H9 (cell line): Measurements from ENCODE around the gene FBXO42. TPM values are rescaled to one million over a fixed set of nuclear protein-coding genes. Genes with fewer than 3 reads are reported as not detected.

Source experiments
- DNase-seq: peaks from one replicate; pipeline ENCODE4 v3.0.0-alpha.2; 2017
- H2AFZ ChIP-seq: one replicate; pipeline ENCODE4 v1.6.1; 2013; ENCODE audit warnings: mild to moderate bottlenecking, low read length, control low read depth, moderate library complexity
- H2AK5ac ChIP-seq: 2 replicates; pipeline ENCODE4 v1.6.1; 2013; ENCODE audit warnings: low read length, control low read depth, mixed read lengths; ENCODE audit not compliant: insufficient read length
- H2BK120ac ChIP-seq: one replicate; pipeline ENCODE4 v1.6.1; 2013; ENCODE audit warnings: low read depth, mild to moderate bottlenecking, low read length, control low read depth, inconsistent platforms; ENCODE audit not compliant: poor library complexity, severe bottlenecking
- H2BK12ac ChIP-seq: 2 replicates; pipeline ENCODE4 v1.6.1; 2013; ENCODE audit warnings: low read length, control low read depth, mixed read lengths, low read depth; ENCODE audit not compliant: insufficient read length
- H2BK15ac ChIP-seq: 2 replicates; pipeline ENCODE4 v1.6.1; 2013; ENCODE audit warnings: low read depth, low read length, control low read depth
- H2BK20ac ChIP-seq: one replicate; pipeline ENCODE4 v1.6.1; 2013; ENCODE audit warnings: low read depth, mild to moderate bottlenecking, low read length, control low read depth, inconsistent platforms; ENCODE audit not compliant: poor library complexity, severe bottlenecking
- H2BK5ac ChIP-seq: 2 replicates; pipeline ENCODE4 v1.6.1; 2013; ENCODE audit warnings: low read length, control low read depth, mixed read lengths; ENCODE audit not compliant: insufficient read length
- H3K14ac ChIP-seq: 2 replicates; pipeline ENCODE4 v1.6.1; 2013; ENCODE audit warnings: low read length, control low read depth; ENCODE audit not compliant: insufficient read depth
- H3K18ac ChIP-seq: 2 replicates; pipeline ENCODE4 v1.6.1; 2013; ENCODE audit warnings: low read depth, mild to moderate bottlenecking, mixed read lengths, low read length, control low read depth; ENCODE audit not compliant: insufficient read length
- H3K23ac ChIP-seq: 2 replicates; pipeline ENCODE4 v1.6.1; 2013; ENCODE audit warnings: low read length, control low read depth, mixed read lengths, low read depth; ENCODE audit not compliant: insufficient read length
- H3K23me2 ChIP-seq: 2 replicates; pipeline ENCODE4 v1.6.1; 2013; ENCODE audit warnings: low read depth, mild to moderate bottlenecking, mixed read lengths, low read length, control low read depth; ENCODE audit not compliant: insufficient read length, poor library complexity, severe bottlenecking
- H3K27ac ChIP-seq: 2 replicates; pipeline ENCODE4 v1.5.1; 2013; ENCODE audit warnings: low read length, control low read depth, mixed read lengths, low read depth; ENCODE audit not compliant: insufficient read length
- H3K27me3 ChIP-seq: 2 replicates; pipeline ENCODE4 v1.6.1; 2013; ENCODE audit warnings: low read length, control low read depth, inconsistent platforms; ENCODE audit not compliant: insufficient read depth
- H3K4ac ChIP-seq: 2 replicates; pipeline ENCODE4 v1.6.1; 2013; ENCODE audit warnings: low read depth, mild to moderate bottlenecking, control low read depth, inconsistent platforms, low read length, moderate library complexity
- H3K4me1 ChIP-seq: 2 replicates; pipeline ENCODE4 v1.6.1; 2013; ENCODE audit warnings: low read length, control low read depth, inconsistent platforms; ENCODE audit not compliant: insufficient read depth
- H3K4me2 ChIP-seq: 2 replicates; pipeline ENCODE4 v1.6.1; 2013; ENCODE audit warnings: low read length, control low read depth, mixed read lengths; ENCODE audit not compliant: insufficient read length, insufficient read depth
- H3K56ac ChIP-seq: 2 replicates; pipeline ENCODE4 v1.6.1; 2013; ENCODE audit warnings: low read depth, mild to moderate bottlenecking, mixed read lengths, low read length, control low read depth; ENCODE audit not compliant: insufficient read length
- H3K79me1 ChIP-seq: 2 replicates; pipeline ENCODE4 v1.6.1; 2013; ENCODE audit warnings: low read depth, mild to moderate bottlenecking, moderate library complexity, low read length, control low read depth, inconsistent platforms; ENCODE audit not compliant: insufficient read depth, poor library complexity, severe bottlenecking
- H3K79me2 ChIP-seq: 2 replicates; pipeline ENCODE4 v1.6.1; 2013; ENCODE audit warnings: low read length, control low read depth, inconsistent platforms; ENCODE audit not compliant: insufficient read depth
- H3K9ac ChIP-seq: 2 replicates; pipeline ENCODE4 v1.6.1; 2013; ENCODE audit warnings: low read length, control low read depth, mixed read lengths; ENCODE audit not compliant: insufficient read length; ENCODE audit errors: extremely low read depth
- H3K9me3 ChIP-seq: one replicate; pipeline ENCODE4 v1.6.1; 2013; ENCODE audit warnings: low read depth, low read length, inconsistent platforms; ENCODE audit not compliant: control insufficient read depth
- H3T11ph ChIP-seq: one replicate; pipeline ENCODE4 v1.6.1; 2013; ENCODE audit warnings: mild to moderate bottlenecking, low read length, control low read depth, inconsistent platforms
- H4K20me1 ChIP-seq: one replicate; pipeline ENCODE4 v1.6.1; 2013; ENCODE audit not compliant: control insufficient read depth, insufficient read length, insufficient read depth
- H4K5ac ChIP-seq: 2 replicates; pipeline ENCODE4 v1.6.1; 2013; ENCODE audit warnings: low read depth, mild to moderate bottlenecking, mixed read lengths, low read length, control low read depth; ENCODE audit not compliant: insufficient read length
- H4K8ac ChIP-seq: replicated peaks from 2 replicates; pipeline ENCODE4 v1.6.1; 2013; ENCODE audit warnings: low read length, control low read depth, mixed read lengths, low read depth; ENCODE audit not compliant: insufficient read length
- H4K91ac ChIP-seq: 2 replicates; pipeline ENCODE4 v1.6.1; 2013; ENCODE audit warnings: low read depth, mild to moderate bottlenecking, moderate library complexity, mixed read lengths, low read length, control low read depth; ENCODE audit not compliant: insufficient read length
- H3K27ac Mint-ChIP-seq, 3 experiments: 2 replicates in 2 of 3; 3 replicates in 1 of 3; pipeline ENCODE4 v1.8.0; 2020 to 2021; ENCODE audit warnings: mixed read lengths in 3 of 3, mild to moderate bottlenecking in 1 of 3, moderate library complexity in 1 of 3
- H3K27me3 Mint-ChIP-seq: 2 replicates; pipeline ENCODE4 v1.8.0; 2021; ENCODE audit warnings: low read depth, mild to moderate bottlenecking, moderate library complexity, mixed read lengths
- H3K36me3 Mint-ChIP-seq, 3 experiments: 2 replicates in 2 of 3; 3 replicates in 1 of 3; pipeline ENCODE4 v1.8.0; 2020 to 2021; ENCODE audit warnings: low read depth in 3 of 3, mixed read lengths in 3 of 3; ENCODE audit not compliant: insufficient read depth in 1 of 3
- H3K4me1 Mint-ChIP-seq, 2 experiments: 2 replicates each; pipeline ENCODE4 v1.8.0; 2020; ENCODE audit warnings: mixed read lengths in 2 of 2
- H3K4me3 Mint-ChIP-seq, 2 experiments: 2 replicates in 1 of 2; 3 replicates in 1 of 2; pipeline ENCODE4 v1.8.0; 2020 to 2021; ENCODE audit warnings: mild to moderate bottlenecking in 2 of 2, mixed read lengths in 2 of 2, moderate library complexity in 1 of 2
- H3K9me3 Mint-ChIP-seq, 2 experiments: 2 replicates in 1 of 2; 3 replicates in 1 of 2; pipeline ENCODE4 v1.8.0; 2020; ENCODE audit warnings: mild to moderate bottlenecking in 2 of 2, mixed read lengths in 2 of 2, moderate library complexity in 1 of 2
- WGBS: extraction: QIAGEN DNeasy Blood & Tissue Kit; methylation state at CpG from one replicate; pipeline ENCODE4 v1.1.7; 2013; ENCODE audit warnings: missing lambda C conversion rate, low lambda C conversion rate, mixed read lengths; ENCODE audit not compliant: insufficient read length; ENCODE audit errors: extremely low coverage; 5-methylcytosine and 5-hydroxymethylcytosine counted together
- total RNA-seq: library from RNA; stranded (reverse); gene quantifications from 2 replicates; pipeline ENCODE4 v1.2.1, GENCODE V29; 2021
- TF ChIP-seq, protein P1 (sequence below): fragments of 200-600 bp; sonication (generic); conservative IDR thresholded peaks from 3 replicates; pipeline ENCODE4 v1.8.0; 2021; ENCODE audit warnings: antibody characterized with exemption, mild to moderate bottlenecking

The FBXO42 gene
- total RNA-seq, 1 experiment from 2014 or later: 17.4 TPM

DNA sequence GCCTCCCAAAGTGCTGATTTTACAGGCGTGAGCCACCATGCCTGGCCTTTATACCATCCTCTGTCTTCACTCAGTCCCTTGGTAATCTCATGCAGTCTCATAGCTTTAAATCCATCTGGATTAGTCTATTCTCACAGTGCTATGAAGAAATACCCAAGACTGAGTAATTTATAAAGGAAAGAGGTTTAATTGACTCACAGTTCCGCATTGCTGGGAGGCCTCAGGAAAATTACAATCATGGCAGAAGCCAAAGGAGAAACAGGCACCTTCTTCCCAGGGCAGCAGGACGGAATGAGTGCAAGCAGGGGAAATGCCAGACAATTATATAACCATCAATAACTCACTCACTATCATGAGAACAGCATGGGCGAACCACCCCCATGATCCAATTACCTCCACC lies 66.2 kb downstream of the FBXO42 start:
- H2AFZ ChIP-seq: no peak overlapping the region
- H4K5ac ChIP-seq: no peak overlapping the region
- Mint-ChIP-seq H3K27ac (no peak overlapping the region), H3K36me3 (peaks cover 0 to 14% (median 5%) of the 10 kb centered on the region in 3 experiments; a peak in 5 of 7 replicates), H3K4me1 (peaks cover 5 to 7% of the 10 kb centered on the region in 2 experiments; a peak in 3 of 4 replicates), H3K4me3 (no peak overlapping the region), H3K27me3 (0 out of 2 replicates have a peak, but pooled peaks cover 2% of the 10 kb centered on the region), H3K9me3 (no peaks in the 10 kb centered on the region)
- no peaks in the 10 kb centered on the region for H3K79me1 ChIP-seq
- no peak overlapping the region for H3K23ac ChIP-seq
- H4K8ac ChIP-seq: no peak overlapping the region
- H2BK5ac ChIP-seq: no peak overlapping the region
- H3K4me2 ChIP-seq: no peak overlapping the region
- no peak overlapping the region for H2BK120ac ChIP-seq
- H3K4me1 ChIP-seq: no peaks in the 10 kb centered on the region
- H3K27me3 ChIP-seq: no peaks in the 10 kb centered on the region
- H3K79me2 ChIP-seq: no peaks in the 10 kb centered on the region; the same call in 1 of the 2 replicates
- DNase-seq: no peak
- no peak overlapping the region for H3K4ac ChIP-seq
- H2BK20ac ChIP-seq: no peak overlapping the region
- no peak overlapping the region for H2BK12ac ChIP-seq
- no peak overlapping the region for H4K91ac ChIP-seq
- H3K27ac ChIP-seq: no peak overlapping the region
- no peak overlapping the region for H3K56ac ChIP-seq
- H4K20me1 ChIP-seq: no peaks in the 10 kb centered on the region
- H3K9ac ChIP-seq: no peak overlapping the region
- H2AK5ac ChIP-seq: no peak overlapping the region
- WGBS: no CpG with 5 or more reads among the region's 4 CpGs
- H3K9me3 ChIP-seq: no peaks in the 10 kb centered on the region
- H3K23me2 ChIP-seq: no peaks in the 10 kb centered on the region
- TF ChIP-seq, protein P1, sequence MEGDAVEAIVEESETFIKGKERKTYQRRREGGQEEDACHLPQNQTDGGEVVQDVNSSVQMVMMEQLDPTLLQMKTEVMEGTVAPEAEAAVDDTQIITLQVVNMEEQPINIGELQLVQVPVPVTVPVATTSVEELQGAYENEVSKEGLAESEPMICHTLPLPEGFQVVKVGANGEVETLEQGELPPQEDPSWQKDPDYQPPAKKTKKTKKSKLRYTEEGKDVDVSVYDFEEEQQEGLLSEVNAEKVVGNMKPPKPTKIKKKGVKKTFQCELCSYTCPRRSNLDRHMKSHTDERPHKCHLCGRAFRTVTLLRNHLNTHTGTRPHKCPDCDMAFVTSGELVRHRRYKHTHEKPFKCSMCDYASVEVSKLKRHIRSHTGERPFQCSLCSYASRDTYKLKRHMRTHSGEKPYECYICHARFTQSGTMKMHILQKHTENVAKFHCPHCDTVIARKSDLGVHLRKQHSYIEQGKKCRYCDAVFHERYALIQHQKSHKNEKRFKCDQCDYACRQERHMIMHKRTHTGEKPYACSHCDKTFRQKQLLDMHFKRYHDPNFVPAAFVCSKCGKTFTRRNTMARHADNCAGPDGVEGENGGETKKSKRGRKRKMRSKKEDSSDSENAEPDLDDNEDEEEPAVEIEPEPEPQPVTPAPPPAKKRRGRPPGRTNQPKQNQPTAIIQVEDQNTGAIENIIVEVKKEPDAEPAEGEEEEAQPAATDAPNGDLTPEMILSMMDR: no peak
- no peak overlapping the region for H3K14ac ChIP-seq
- no peak overlapping the region for H2BK15ac ChIP-seq
- no peak overlapping the region for H3T11ph ChIP-seq
- no peak overlapping the region for H3K18ac ChIP-seq
